Peyer's patch (tissue), 4 donors: Measurements from ENCODE around the gene ELAVL4.

Source experiments
- POLR2A ChIP-seq, 2 donors: fragments of 450-650 bp; IDR thresholded peaks; one replicate each; pipeline ENCODE4 v1.5.1; 2017; ENCODE audit warnings: antibody characterized with exemption in 2 of 2, mild to moderate bottlenecking in 2 of 2, moderate library complexity in 2 of 2
- TF ChIP-seq, protein P1 (sequence below), 6 experiments: fragments of 450-650 bp in 4 of 6; fragments of 200-600 bp in 2 of 6; sonication (generic) in 1 of 6; IDR thresholded peaks; one replicate each; pipeline ENCODE4 v1.5.1; 2017 to 2019; ENCODE audit warnings: antibody characterized with exemption in 6 of 6, mild to moderate bottlenecking in 3 of 6, moderate library complexity in 1 of 6

DNA sequence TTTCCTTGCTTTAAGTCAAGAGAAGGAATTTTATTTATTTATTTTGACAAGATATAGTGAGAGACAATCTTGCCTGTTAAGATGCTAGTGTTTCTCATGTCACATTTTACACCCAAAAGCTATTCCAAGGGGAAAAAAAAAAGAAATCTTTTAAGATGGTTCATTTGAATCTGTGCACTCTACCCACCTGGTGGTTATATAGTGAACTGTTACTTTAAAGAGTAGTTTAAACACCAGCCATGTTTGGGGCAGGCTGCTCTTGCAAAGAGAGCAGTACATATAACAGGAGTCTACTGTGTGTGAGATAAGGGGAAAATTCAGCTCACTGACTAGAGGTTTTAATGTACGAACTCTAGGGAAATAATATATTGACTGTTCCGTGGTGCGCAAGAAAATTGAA lies 3.3 kb upstream of the ELAVL4 start:
- TF ChIP-seq, protein P1, sequence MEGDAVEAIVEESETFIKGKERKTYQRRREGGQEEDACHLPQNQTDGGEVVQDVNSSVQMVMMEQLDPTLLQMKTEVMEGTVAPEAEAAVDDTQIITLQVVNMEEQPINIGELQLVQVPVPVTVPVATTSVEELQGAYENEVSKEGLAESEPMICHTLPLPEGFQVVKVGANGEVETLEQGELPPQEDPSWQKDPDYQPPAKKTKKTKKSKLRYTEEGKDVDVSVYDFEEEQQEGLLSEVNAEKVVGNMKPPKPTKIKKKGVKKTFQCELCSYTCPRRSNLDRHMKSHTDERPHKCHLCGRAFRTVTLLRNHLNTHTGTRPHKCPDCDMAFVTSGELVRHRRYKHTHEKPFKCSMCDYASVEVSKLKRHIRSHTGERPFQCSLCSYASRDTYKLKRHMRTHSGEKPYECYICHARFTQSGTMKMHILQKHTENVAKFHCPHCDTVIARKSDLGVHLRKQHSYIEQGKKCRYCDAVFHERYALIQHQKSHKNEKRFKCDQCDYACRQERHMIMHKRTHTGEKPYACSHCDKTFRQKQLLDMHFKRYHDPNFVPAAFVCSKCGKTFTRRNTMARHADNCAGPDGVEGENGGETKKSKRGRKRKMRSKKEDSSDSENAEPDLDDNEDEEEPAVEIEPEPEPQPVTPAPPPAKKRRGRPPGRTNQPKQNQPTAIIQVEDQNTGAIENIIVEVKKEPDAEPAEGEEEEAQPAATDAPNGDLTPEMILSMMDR (IDR thresholded peaks at IDR 0.05): peak in 1 of 6 experiments; percentile 5
- no peak for TF ChIP-seq POLR2A (IDR thresholded peaks at IDR 0.05)
